Mammary epithelial cell (primary cell): Measurements from ENCODE around the gene PIGM.

Source experiments
- CTCF ChIP-seq, 2 donors: IDR thresholded peaks in 1 of 2; conservative IDR thresholded peaks in 1 of 2; 2 replicates each; pipeline ENCODE4 v1.5.1; 2011 to 2012; ENCODE audit warnings: inconsistent platforms in 2 of 2, low read length in 2 of 2, mild to moderate bottlenecking in 2 of 2, control low read depth in 1 of 2, low read depth in 1 of 2; ENCODE audit not compliant: insufficient read depth in 1 of 2; ENCODE audit errors: extremely low read depth in 1 of 2
- EZH2 ChIP-seq: IDR thresholded peaks from 2 replicates; pipeline ENCODE4 v1.6.1; 2012; ENCODE audit warnings: low read length, inconsistent platforms, borderline replicate concordance

- TF ChIP-seq EZH2 (no peak), CTCF (conservative IDR thresholded peaks at IDR 0.05 in 1 of 2, IDR thresholded peaks at IDR 0.05 in 1 of 2; ENCODE audit: extremely low read depth in 1 of 2, insufficient read depth in 1 of 2, low read depth in 1 of 2, low read length in 2 of 2) (no peak)
Observed at GRCh38 chr1:159991513-159991912, 40.3 kb downstream of the PIGM start.
